GM19025 (cell line): ENCODE data around the gene EXOC4.
A peak's percentile ranks its signal among the peaks of the same experiment; 100 is the strongest.

Source experiments
- ATAC-seq: cut with Tn5 transposase; IDR thresholded peaks from one replicate; pipeline ENCODE4 v1.9.1; 2021; ENCODE audit warnings: mild to moderate bottlenecking, low read depth, moderate library complexity; ENCODE audit not compliant: unreplicated experiment

The EXOC4 gene

DNA sequence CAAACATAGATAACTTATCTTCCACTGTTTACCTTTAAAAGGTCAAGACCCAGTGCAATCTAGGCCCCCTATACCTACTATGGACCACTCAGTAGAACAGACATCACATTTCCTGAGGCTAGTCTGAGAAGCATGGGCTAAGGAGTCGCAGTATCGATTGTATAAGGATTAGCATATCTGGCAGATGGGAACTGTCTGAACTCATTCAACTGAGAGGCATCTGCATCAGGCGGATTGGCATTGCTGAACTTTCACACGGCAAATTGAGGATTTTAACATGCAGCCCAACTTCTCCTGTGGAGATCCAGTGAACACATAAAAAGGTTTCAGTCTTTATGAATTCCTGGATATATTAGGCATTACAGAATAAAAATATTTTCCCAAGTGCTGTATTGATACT lies 785.1 kb downstream of the EXOC4 start:
- ATAC-seq = no peak

DNA sequence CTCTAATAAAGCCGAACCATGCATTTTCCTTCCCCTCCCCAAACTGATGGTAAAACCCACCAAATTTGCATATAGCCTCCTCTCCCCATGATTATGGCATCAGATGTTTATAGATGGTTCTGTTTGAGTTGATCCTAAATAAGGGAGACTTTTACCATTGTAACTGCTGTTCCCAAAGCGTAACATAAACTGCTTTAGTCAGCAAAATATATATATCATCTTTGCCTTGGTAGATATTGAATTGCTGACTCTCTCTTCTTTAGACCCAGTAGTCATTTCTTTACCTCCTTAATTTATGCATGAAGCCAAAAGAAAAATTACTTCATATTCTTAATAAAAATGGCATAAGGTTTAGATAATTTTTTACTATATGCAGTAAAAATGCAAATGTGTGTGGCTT lies 788.1 kb downstream of the EXOC4 start:
- ATAC-seq = no peak

DNA sequence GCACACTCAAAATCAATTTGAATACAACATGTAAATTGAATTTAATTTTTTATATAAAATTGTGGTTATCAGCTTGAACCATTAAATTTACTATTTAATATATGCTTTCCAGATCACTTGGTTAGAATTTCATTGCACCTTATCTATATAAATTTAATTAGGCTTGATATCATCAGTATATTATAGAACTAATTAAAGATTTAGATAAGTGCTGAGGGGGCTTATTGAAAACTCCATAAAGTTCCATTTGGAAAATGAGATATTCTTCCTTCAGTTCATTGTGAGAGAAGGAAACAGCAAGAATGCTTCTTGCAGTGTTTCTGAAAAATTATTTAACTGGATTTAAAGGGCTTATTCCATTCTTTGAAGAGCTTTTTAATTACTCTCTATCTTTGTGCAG lies 788.6 kb downstream of the EXOC4 start:
- ATAC-seq = no peak

- ATAC-seq = no peak
These were observed 789.4 kb downstream of the EXOC4 start for GRCh38 chr7:134042307-134042706.

GRCh38 chr7:134044682-134045081 lies 791.8 kb downstream of the EXOC4 start:
- no peak for ATAC-seq

DNA sequence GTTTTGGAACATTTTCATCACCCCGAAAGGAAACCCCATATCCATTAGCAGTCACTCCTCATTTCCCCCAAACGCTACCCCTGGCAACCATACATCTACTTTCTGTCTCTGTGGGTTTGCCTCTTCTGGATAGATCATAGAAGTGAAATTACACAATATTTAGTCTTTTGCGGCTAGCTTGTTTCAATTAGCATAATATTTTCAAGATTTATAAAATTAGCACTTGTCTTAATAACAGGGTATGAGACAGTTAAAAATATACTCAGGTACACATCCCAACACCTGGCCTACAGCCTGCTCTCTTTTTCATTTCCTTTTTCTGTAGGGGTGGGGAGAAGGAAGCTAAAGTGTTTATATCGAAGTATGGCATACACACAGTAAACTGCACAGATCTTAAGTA lies 792.8 kb downstream of the EXOC4 start:
- no peak for ATAC-seq

DNA sequence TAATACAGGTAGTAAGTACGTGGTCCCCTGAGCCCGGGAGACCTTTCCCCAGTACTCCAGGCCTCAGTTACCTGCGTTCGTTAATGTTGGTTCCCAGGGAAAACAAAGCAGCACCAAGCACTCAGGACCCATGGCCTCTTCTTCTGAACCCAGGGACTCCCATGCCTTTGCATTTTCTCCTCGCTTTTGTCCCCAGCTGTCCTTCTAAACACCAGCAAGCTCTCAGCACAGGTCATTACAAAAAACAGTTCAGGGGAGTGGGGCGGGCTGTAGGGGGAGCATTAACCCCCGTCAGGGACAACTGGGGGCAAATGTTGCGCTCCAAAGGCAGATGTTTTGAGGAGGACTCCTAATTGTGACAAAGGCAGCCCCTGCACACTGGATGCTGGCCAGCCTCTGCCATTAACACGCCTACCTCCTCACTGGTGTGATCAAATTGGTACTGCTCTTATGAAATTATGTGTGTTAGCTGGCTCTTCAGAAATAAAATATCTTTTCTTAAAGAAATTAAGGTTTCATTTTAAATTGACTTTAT lies 793.8 kb downstream of the EXOC4 start:
- no peak for ATAC-seq

DNA sequence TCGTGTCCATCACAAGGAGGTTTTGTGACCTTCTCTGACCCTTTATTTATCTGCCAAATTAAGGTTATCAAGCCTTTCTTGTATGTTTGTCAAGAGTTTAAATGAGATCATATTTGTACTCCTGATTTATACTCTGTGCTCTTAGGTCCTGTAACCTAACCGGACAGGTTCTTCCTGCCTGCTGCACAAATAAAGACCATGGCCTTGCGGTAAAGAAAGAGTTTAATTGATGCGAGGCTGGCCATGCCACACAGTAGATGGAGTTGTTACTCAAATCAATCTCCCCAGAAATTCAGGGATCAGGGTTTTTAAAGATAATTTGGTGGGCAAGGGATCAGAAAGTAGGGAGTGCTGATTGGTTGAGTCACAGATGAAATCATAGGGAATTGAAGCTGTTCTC lies 794.8 kb downstream of the EXOC4 start:
- ATAC-seq = no peak

DNA sequence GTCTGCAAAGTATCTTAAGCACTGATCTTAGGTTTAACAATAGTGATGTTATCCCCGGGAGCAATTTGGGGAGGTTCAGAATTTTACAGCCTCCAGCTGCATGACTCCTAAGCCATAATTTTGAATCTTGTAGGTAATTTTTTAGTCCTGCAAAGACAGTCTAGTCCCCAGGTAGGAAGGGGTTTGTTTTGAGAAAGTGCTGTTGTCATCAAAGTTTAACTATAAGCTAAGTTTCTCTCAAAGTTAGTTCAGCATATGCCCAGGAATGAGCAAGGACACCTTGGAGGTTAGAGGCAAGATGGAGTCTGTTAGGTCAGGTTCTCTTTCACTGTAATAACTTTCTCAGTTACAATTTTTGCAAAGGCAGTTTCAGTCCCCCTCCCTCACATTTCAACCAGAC lies 795.3 kb downstream of the EXOC4 start:
- ATAC-seq = no peak

- no peak for ATAC-seq
These were observed 798.1 kb downstream of the EXOC4 start for GRCh38 chr7:134051020-134051419.

- ATAC-seq = no peak
These were observed 803.9 kb downstream of the EXOC4 start for GRCh38 chr7:134056816-134057215.

GRCh38 chr7:134058521-134058920 lies 805.6 kb downstream of the EXOC4 start:
- ATAC-seq = no peak

DNA sequence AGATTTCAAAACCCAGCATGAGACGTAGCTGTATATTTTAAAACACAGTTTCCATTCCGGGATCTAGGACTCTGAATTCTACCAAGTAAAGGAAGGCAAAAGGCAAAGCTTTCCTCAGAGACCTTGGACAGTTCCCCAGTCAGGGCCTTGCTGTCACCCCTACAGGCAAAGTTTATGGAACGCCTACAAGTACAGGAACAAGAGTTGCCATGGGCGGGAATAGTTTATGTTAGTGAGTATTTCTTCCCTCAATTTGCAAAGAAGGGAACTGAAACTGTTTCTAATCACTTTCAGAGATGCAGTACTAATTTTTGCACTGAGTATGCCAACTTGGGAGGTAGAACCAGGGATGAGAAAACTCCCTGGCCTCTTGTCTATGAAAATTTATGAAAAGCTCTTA lies 806.1 kb downstream of the EXOC4 start:
- ATAC-seq = no peak

DNA sequence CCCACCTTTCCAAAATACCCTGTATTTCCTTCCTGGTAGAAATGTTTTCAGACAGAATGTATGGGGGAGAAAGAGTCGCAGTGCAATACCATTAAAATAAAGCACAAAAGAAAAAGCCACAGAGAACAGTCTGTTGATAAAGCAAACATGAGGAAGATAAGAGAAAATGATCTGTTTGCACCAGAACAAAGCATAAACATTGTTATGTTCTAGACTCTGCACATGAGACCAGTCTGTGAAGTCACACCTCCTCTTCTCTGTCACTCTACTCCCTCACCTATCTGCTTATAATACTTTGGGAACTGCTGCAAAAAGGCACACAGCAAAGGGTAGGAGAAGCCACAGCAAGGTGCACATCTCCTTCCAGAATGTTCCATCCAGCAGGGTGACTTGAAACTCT lies 807.0 kb downstream of the EXOC4 start:
- no peak for ATAC-seq

GRCh38 chr7:134060874-134061273 lies 808.0 kb downstream of the EXOC4 start:
- no peak for ATAC-seq

GRCh38 chr7:134062460-134062859 lies 809.6 kb downstream of the EXOC4 start:
- no peak for ATAC-seq

GRCh38 chr7:134065415-134065814 lies 812.5 kb downstream of the EXOC4 start:
- no peak for ATAC-seq

- ATAC-seq = no peak
These were observed 814.3 kb downstream of the EXOC4 start for GRCh38 chr7:134067164-134067563.

- ATAC-seq = no peak
These were observed 815.8 kb downstream of the EXOC4 start for GRCh38 chr7:134068670-134069069.

GRCh38 chr7:134069187-134069586 lies 816.3 kb downstream of the EXOC4 start:
- ATAC-seq = no peak

GRCh38 chr7:134070673-134071072 lies 817.8 kb downstream of the EXOC4 start:
- no peak for ATAC-seq

- ATAC-seq = peak; percentile 74
These were observed 818.8 kb downstream of the EXOC4 start for GRCh38 chr7:134071355-134072331.
